C4-2B (cell line): ENCODE results near the gene NMNAT1.
A peak's percentile ranks its signal among the peaks of the same experiment; 100 is the strongest.
"Not testable (repeated sequence)": the region's sequence is repeated elsewhere in the genome, so short reads cannot be mapped to it uniquely, and the experiment has no call there.

ENCODE experiments used
- H3K27ac ChIP-seq: fragments of 450-650 bp; 2 replicates; pipeline ENCODE4 v1.5.1; 2017
- CTCF ChIP-seq: fragments of 450-650 bp; conservative IDR thresholded peaks from 2 replicates; pipeline ENCODE4 v1.5.1; 2017; ENCODE audit warnings: mild to moderate bottlenecking
- ZFX ChIP-seq: fragments of 450-650 bp; IDR thresholded peaks from 2 replicates; pipeline ENCODE4 v1.6.1; 2017

The NMNAT1 gene

GRCh38 chr1:10025354-10025753, 82.1 kb downstream of the NMNAT1 start:
- H3K27ac ChIP-seq = no peak overlapping the region
- TF ChIP-seq CTCF = no peak
- TF ChIP-seq ZFX = no peak

- no peak overlapping the region for H3K27ac ChIP-seq
- no peak for TF ChIP-seq ZFX
Measured at GRCh38 chr1:10027027-10027426, 83.8 kb downstream of the NMNAT1 start.

- not testable (repeated sequence) for H3K27ac ChIP-seq
Measured at GRCh38 chr1:10028956-10029500, 85.8 kb downstream of the NMNAT1 start.

- no peak overlapping the region for H3K27ac ChIP-seq
- TF ChIP-seq ZFX (no peak), CTCF (no peak)
Measured at GRCh38 chr1:10031461-10031860, 88.2 kb downstream of the NMNAT1 start.

GRCh38 chr1:10032590-10033358, 89.5 kb downstream of the NMNAT1 start, which contains the start of gene UBE4B:
UBE4B (plus strand) TSS chr1:10032958; CDS start chr1:10033671, 713 bp downstream.
- H3K27ac ChIP-seq = peak within 1 kb of the TSS; percentile 85
- TF ChIP-seq ZFX = no peak
- TF ChIP-seq CTCF = peak; percentile 99

- TF ChIP-seq ZFX (no peak), CTCF (no peak)
- H3K27ac ChIP-seq = peak overlapping the region; percentile 85
Measured at GRCh38 chr1:10033359-10033845, 90.1 kb downstream of the NMNAT1 start.
